Endothelial cell of umbilical vein (primary cell): Measurements from ENCODE around the gene SPAG4. TPM values are rescaled to one million over a fixed set of nuclear protein-coding genes. Genes with fewer than 3 reads are reported as not detected.

ENCODE experiments used
- BruUV-seq: library from RNA; stranded (reverse); fragments of 400-500 nt; replicated peaks from 2 replicates; lab custom pipeline; 2021; lab: Mats Ljungman, UMichigan
- CTCF ChIA-PET: fragments of 300-600, 350-600 bp; sonication (Branson Sonifier 250); formaldehyde crosslinking; loops from one replicate; lab custom pipeline; 2021; ENCODE audit warnings: antibody characterized with exemption, inconsistent platforms; lab: Charles Lee
- POLR2A ChIA-PET: fragments of 300-600, 350-600 bp; sonication (Branson Sonifier 250); formaldehyde crosslinking; loops from one replicate; lab custom pipeline; 2021; ENCODE audit warnings: antibody characterized with exemption, inconsistent platforms; lab: Charles Lee
- DNase-seq: peaks from one replicate; pipeline ENCODE4 v3.0.0-alpha.2; 2011; ENCODE audit warnings: low read depth, low spot score
- FAIRE-seq: peaks from 2 replicates; lab custom pipeline; 2011; peaks lifted over from hg19 to GRCh38; lab: Jason Lieb, UNC
- H2AFZ ChIP-seq: 2 replicates; pipeline ENCODE4 v1.6.0; 2012; ENCODE audit warnings: low read depth, low read length, control low read depth, inconsistent platforms
- H3K27ac ChIP-seq: 2 replicates; pipeline ENCODE4 v1.5.1; 2011; ENCODE audit warnings: low read depth, mild to moderate bottlenecking, control low read depth, low read length, moderate library complexity; ENCODE audit not compliant: insufficient read depth
- H3K27me3 ChIP-seq, 2 experiments: 2 replicates each; pipeline versions ENCODE4 v1.6.0 to v1.6.1; 2011; ENCODE audit warnings: low read length in 2 of 2, mixed read lengths in 1 of 2; ENCODE audit not compliant: control insufficient read depth in 2 of 2, insufficient read depth in 2 of 2
- H3K36me3 ChIP-seq, 2 experiments: 2 replicates in 1 of 2; 3 replicates in 1 of 2; pipeline ENCODE4 v1.5.1; 2011; ENCODE audit warnings: low read length in 2 of 2, mild to moderate bottlenecking in 1 of 2, moderate library complexity in 1 of 2; ENCODE audit not compliant: control insufficient read depth in 2 of 2, insufficient read depth in 2 of 2; ENCODE audit errors: extremely low read depth in 1 of 2
- H3K4me1 ChIP-seq: 3 replicates; pipeline ENCODE4 v1.5.1; 2011; ENCODE audit warnings: mild to moderate bottlenecking, low read length; ENCODE audit not compliant: control insufficient read depth, insufficient read depth; ENCODE audit errors: extremely low read depth
- H3K4me2 ChIP-seq: 2 replicates; pipeline ENCODE4 v1.6.1; 2011; ENCODE audit warnings: low read length, control low read depth, mixed read lengths; ENCODE audit not compliant: insufficient read depth
- H3K4me3 ChIP-seq, 3 experiments: fragments of 200-600 bp in 1 of 3; sonication (generic), shearing (Covaris generic) in 1 of 3; replicated peaks in 1 of 3; 2 replicates each; pipeline ENCODE4 v1.5.1; 2011 to 2016; ENCODE audit warnings: control low read depth in 3 of 3, low read length in 3 of 3, mild to moderate bottlenecking in 2 of 3, inconsistent platforms in 1 of 3, low read depth in 1 of 3, moderate library complexity in 1 of 3; ENCODE audit not compliant: insufficient read depth in 1 of 3
- H3K79me2 ChIP-seq: 2 replicates; pipeline ENCODE4 v1.6.0; 2012; ENCODE audit warnings: low read length, inconsistent platforms; ENCODE audit not compliant: control insufficient read depth, insufficient read depth
- H3K9ac ChIP-seq: replicated peaks from 2 replicates; pipeline ENCODE3; 2011; ENCODE audit warnings: low read length, control low read depth; ENCODE audit not compliant: insufficient read depth; ENCODE audit errors: extremely low read depth
- H3K9me1 ChIP-seq: replicated peaks from 3 replicates; pipeline ENCODE4 v1.6.0; 2011; ENCODE audit warnings: mild to moderate bottlenecking, low read length; ENCODE audit not compliant: control insufficient read depth, insufficient read depth; ENCODE audit errors: extremely low read depth
- H3K9me3 ChIP-seq: replicated peaks from 2 replicates; pipeline ENCODE4 v1.5.1; 2012; ENCODE audit warnings: low read length, inconsistent platforms; ENCODE audit not compliant: control insufficient read depth, insufficient read depth
- H4K20me1 ChIP-seq: replicated peaks from 2 replicates; pipeline ENCODE3; 2011; ENCODE audit warnings: mild to moderate bottlenecking, low read length; ENCODE audit not compliant: control insufficient read depth, insufficient read depth; ENCODE audit errors: extremely low read depth
- CTCF ChIP-seq, 2 donors: IDR thresholded peaks; 1 replicate in 1 of 2; 2 replicates in 1 of 2; pipeline ENCODE4 v1.5.1; 2011; ENCODE audit warnings: low read length in 2 of 2, mild to moderate bottlenecking in 2 of 2, moderate library complexity in 2 of 2, control low read depth in 1 of 2, inconsistent platforms in 1 of 2, low read depth in 1 of 2; ENCODE audit not compliant: insufficient read depth in 1 of 2; ENCODE audit errors: extremely low read depth in 1 of 2
- EZH2 ChIP-seq: IDR thresholded peaks from 2 replicates; pipeline ENCODE4 v1.6.1; 2012; ENCODE audit warnings: borderline replicate concordance, low read depth, mild to moderate bottlenecking, moderate library complexity, low read length, inconsistent platforms; ENCODE audit not compliant: severe bottlenecking
- FOS ChIP-seq: IDR thresholded peaks from 2 replicates; pipeline ENCODE4 v1.6.1; 2011; ENCODE audit warnings: mild to moderate bottlenecking, low read length, moderate library complexity, borderline replicate concordance; ENCODE audit not compliant: insufficient read depth
- GATA2 ChIP-seq: IDR thresholded peaks from 2 replicates; pipeline ENCODE4 v1.7.0; 2011; ENCODE audit warnings: low read depth, mild to moderate bottlenecking, moderate library complexity, mixed read lengths, low read length; ENCODE audit not compliant: insufficient read length, insufficient read depth
- JUN ChIP-seq: IDR thresholded peaks from 2 replicates; pipeline ENCODE4 v1.6.1; 2011; ENCODE audit warnings: borderline replicate concordance, low read depth; ENCODE audit not compliant: insufficient read length, insufficient read depth
- MAX ChIP-seq: IDR thresholded peaks from 2 replicates; pipeline ENCODE4 v1.6.1; 2011; ENCODE audit not compliant: insufficient read depth, insufficient read length
- MYC ChIP-seq: IDR thresholded peaks from one replicate; pipeline ENCODE4 v1.6.1; 2011; ENCODE audit warnings: mild to moderate bottlenecking, low read depth, low read length
- POLR2A ChIP-seq: IDR thresholded peaks from 2 replicates; pipeline ENCODE4 v1.6.1; 2012; ENCODE audit warnings: low read depth, mild to moderate bottlenecking, control low read depth, low read length
- POLR2AphosphoS5 ChIP-seq: IDR thresholded peaks from 2 replicates; pipeline ENCODE4 v1.6.1; 2012; ENCODE audit warnings: low read depth, mild to moderate bottlenecking, control low read depth, low read length, moderate library complexity; ENCODE audit not compliant: insufficient read depth
- dilution Hi-C: fragments of 300-500 bp; cut with MboI; formaldehyde crosslinking; loops from one replicate; pipeline ENCODE4 v1.15.0; 2019; ENCODE audit warnings: low sequenced_read_pairs; ENCODE audit not compliant: extremely low pct_ligation_motif_present
- intact Hi-C: fragments of 100-400 bp; cut with micrococcal nuclease; formaldehyde crosslinking; loops from one replicate; pipeline ENCODE4 v1.10.0; 2022
- polyA plus RNA-seq, 4 experiments: library from polyadenylated mRNA; depleted of rRNA in 3 of 4; stranded (reverse) in 3 of 4; unstranded in 1 of 4; fragments of >200 nt; gene quantifications; 2 replicates each; pipeline versions ENCODE4 v1.2.1 to v1.2.3, GENCODE V29; 2011 to 2012; ENCODE audit warnings: missing spikeins in 1 of 4
- total RNA-seq: library from RNA; stranded (reverse); gene quantifications from 2 replicates; pipeline ENCODE4 v1.2.3, GENCODE V29; 2021

Gene SPAG4
- total and polyA plus RNA-seq, 2 donors (not counting 3 experiments of a cell fraction or from before 2014, with no cell fraction given), result 3.7 to 9.5 TPM

DNA sequence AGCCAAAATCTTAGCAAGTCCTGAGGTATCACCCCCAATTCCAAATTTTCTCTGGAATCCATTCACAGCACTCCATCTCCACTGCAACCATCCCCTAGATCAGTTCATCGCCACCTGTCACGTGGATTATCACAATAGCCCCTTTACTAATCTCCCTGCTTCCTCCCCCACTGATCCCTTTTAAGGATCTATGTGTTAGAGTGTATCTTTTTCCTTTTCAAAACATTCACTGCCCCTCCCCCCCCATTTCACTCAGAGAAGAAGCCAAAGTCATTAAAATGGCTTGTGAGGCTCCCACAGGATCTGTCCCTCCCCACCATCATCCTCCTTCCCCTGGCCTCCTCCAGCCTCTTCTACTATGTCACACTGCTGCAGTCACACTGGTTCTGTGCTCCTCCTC, 18.4 kb upstream of the SPAG4 start:
- Histone ChIP-seq H3K4me2 (no peak overlapping the region), H3K9me1 (no peaks in the 10 kb centered on the region), H2AFZ (no peak overlapping the region), H3K4me3 (no peak overlapping the region), H3K27ac (no peak overlapping the region), H3K9me3 (no peaks in the 10 kb centered on the region), H4K20me1 (no peaks in the 10 kb centered on the region), H3K9ac (no peak overlapping the region), H3K27me3 (peaks cover 13 to 17% of the 10 kb centered on the region in 2 experiments), H3K4me1 (peaks cover 8% of the 10 kb centered on the region), H3K36me3 (no peaks in the 10 kb centered on the region), H3K79me2 (no peaks in the 10 kb centered on the region)
- FAIRE-seq (no peak), DNase-seq (no peak)
- POLR2A ChIA-PET, result no interaction called here
- CTCF ChIA-PET, result interaction anchor here (1.2 kb wide), 1 partner anchor 14 kb away, joined by 3 read pairs; no protein-coding TSS in a partner anchor
- intact Hi-C loops, result no loop called here
- BruUV-seq, result no TSS peak
- TF ChIP-seq MAX (no peak), FOS (no peak), MYC (no peak), POLR2AphosphoS5 (no peak), JUN (no peak), EZH2 (no peak), GATA2 (no peak), POLR2A (no peak), CTCF (IDR thresholded peaks at IDR 0.05; ENCODE audit: extremely low read depth in 1 of 2, insufficient read depth in 1 of 2, low read depth in 1 of 2, low read length in 2 of 2) (no peak)
- dilution Hi-C loops, result no loop called here
